HG02840 (cell line): ENCODE data around the gene SS18L1.

Source experiments
- ATAC-seq: cut with Tn5 transposase; IDR thresholded peaks from one replicate; pipeline ENCODE4 v1.9.1; 2021; ENCODE audit warnings: mild to moderate bottlenecking, moderate library complexity, moderate number of reproducible peaks; ENCODE audit not compliant: unreplicated experiment, low FRiP score

SS18L1 gene

GRCh38 chr20:62168890-62169435, 25.4 kb downstream of the SS18L1 start:
- ATAC-seq = no peak

GRCh38 chr20:62170536-62170935, 27.0 kb downstream of the SS18L1 start:
- no peak for ATAC-seq

- no peak for ATAC-seq
Observed at GRCh38 chr20:62171245-62171644, 27.7 kb downstream of the SS18L1 start.

- no peak for ATAC-seq
Observed at GRCh38 chr20:62172666-62173065, 29.1 kb downstream of the SS18L1 start.

GRCh38 chr20:62174021-62174804, 30.6 kb downstream of the SS18L1 start:
- ATAC-seq = no peak

- no peak for ATAC-seq
Observed at GRCh38 chr20:62174870-62175624, 31.5 kb downstream of the SS18L1 start.

GRCh38 chr20:62175711-62176110, 32.1 kb downstream of the SS18L1 start:
- ATAC-seq = no peak

GRCh38 chr20:62176866-62177265, 33.3 kb downstream of the SS18L1 start:
- ATAC-seq = no peak

- ATAC-seq = no peak
Observed at GRCh38 chr20:62177307-62177706, 33.7 kb downstream of the SS18L1 start.

GRCh38 chr20:62178316-62179161, 35.0 kb downstream of the SS18L1 start:
- ATAC-seq = no peak

GRCh38 chr20:62179162-62179504, 35.6 kb downstream of the SS18L1 start:
- ATAC-seq = no peak

- no peak for ATAC-seq
Observed at GRCh38 chr20:62181808-62182207, 38.2 kb downstream of the SS18L1 start.

- ATAC-seq = peak; percentile 96
Observed at GRCh38 chr20:62182469-62183425, 39.2 kb downstream of the SS18L1 start, which contains the start of gene MTG2. TSS of gene MTG2 (plus strand) at chr20:62183028. CDS start at chr20:62193421, 10,393 bp downstream.

- ATAC-seq = no peak
Observed at GRCh38 chr20:62183426-62184142, 40.0 kb downstream of the SS18L1 start.

- no peak for ATAC-seq
Observed at GRCh38 chr20:62186096-62186426, 42.5 kb downstream of the SS18L1 start.

GRCh38 chr20:62186887-62187866, 43.6 kb downstream of the SS18L1 start:
- ATAC-seq = no peak

- ATAC-seq = no peak
Observed at GRCh38 chr20:62190639-62191411, 47.3 kb downstream of the SS18L1 start.
